HepG2 (cell line): Measurements from ENCODE around the gene ANXA9. TPM values are rescaled to one million over a fixed set of nuclear protein-coding genes. Genes with fewer than 3 reads are reported as not detected.
A peak's percentile ranks its signal among the peaks of the same experiment; 100 is the strongest.

Source experiments
- ARID2 ChIP-seq: sonication (generic); formaldehyde crosslinking; IDR thresholded peaks from 2 replicates; pipeline ENCODE4 v1.8.1; 2022; ENCODE audit warnings: mild to moderate bottlenecking, missing genetic modification reagents, borderline replicate concordance
- CBX1 ChIP-seq: IDR thresholded peaks from one replicate; pipeline ENCODE4 v1.6.1; 2016; ENCODE audit warnings: antibody characterized with exemption, low read depth
- HOMEZ ChIP-seq: IDR thresholded peaks from 2 replicates; pipeline ENCODE4 v1.6.1; 2016; ENCODE audit warnings: low read depth
- KDM3A ChIP-seq: IDR thresholded peaks from 2 replicates; pipeline ENCODE4 v1.6.1; 2018; ENCODE audit warnings: low read depth, missing compliant biosample characterization
- MAFF ChIP-seq: IDR thresholded peaks from 2 replicates; pipeline ENCODE4 v1.6.1; 2011; ENCODE audit warnings: low read depth, low read length, improper control_type of control experiment
- MEF2D ChIP-seq: sonication (generic); formaldehyde crosslinking; IDR thresholded peaks from 2 replicates; pipeline ENCODE4 v1.5.1; 2020; ENCODE audit warnings: mild to moderate bottlenecking, missing genetic modification reagents
- MIER3 ChIP-seq: IDR thresholded peaks from 2 replicates; pipeline ENCODE4 v1.6.1; 2016; ENCODE audit warnings: missing compliant biosample characterization, borderline replicate concordance
- RNF2 ChIP-seq: fragments of 450-650 bp; conservative IDR thresholded peaks from 2 replicates; pipeline ENCODE4 v1.6.1; 2016; ENCODE audit warnings: low read depth
- SOX6 ChIP-seq, 2 experiments: fragments of 450-650 bp in 1 of 2; sonication (generic) in 1 of 2; formaldehyde crosslinking in 1 of 2; IDR thresholded peaks; 2 replicates each; pipeline versions ENCODE4 v1.4.0 to v1.6.1; 2017 to 2020; ENCODE audit warnings: antibody characterized with exemption in 1 of 2, mild to moderate bottlenecking in 1 of 2, missing genetic modification reagents in 1 of 2
- ZBTB1 ChIP-seq: sonication (generic); formaldehyde crosslinking; IDR thresholded peaks from 2 replicates; pipeline ENCODE4 v1.4.0; 2020; ENCODE audit warnings: missing genetic modification reagents, borderline replicate concordance
- ZBTB26 ChIP-seq: IDR thresholded peaks from 2 replicates; pipeline ENCODE4 v1.6.1; 2016; ENCODE audit warnings: missing compliant biosample characterization, missing genetic modification reagents, borderline replicate concordance
- ZBTB38 ChIP-seq: sonication (generic); formaldehyde crosslinking; IDR thresholded peaks from 2 replicates; pipeline ENCODE4 v1.5.1; 2020; ENCODE audit warnings: mild to moderate bottlenecking, missing genetic modification reagents
- ZNF430 ChIP-seq: sonication (generic); formaldehyde crosslinking; IDR thresholded peaks from 2 replicates; pipeline ENCODE4 v1.9.0; 2021; ENCODE audit warnings: mild to moderate bottlenecking, missing genetic modification reagents
- ZNF431 ChIP-seq: sonication (generic); formaldehyde crosslinking; IDR thresholded peaks from 2 replicates; pipeline ENCODE4 v1.9.0; 2022; ENCODE audit warnings: missing genetic modification reagents, low read depth, mild to moderate bottlenecking, borderline replicate concordance
- ZNF557 ChIP-seq: sonication (generic); formaldehyde crosslinking; IDR thresholded peaks from 2 replicates; pipeline ENCODE4 v1.4.0; 2020; ENCODE audit warnings: missing genetic modification reagents
- ZNF570 ChIP-seq: sonication (generic); formaldehyde crosslinking; IDR thresholded peaks from 2 replicates; pipeline ENCODE4 v1.4.0; 2020; ENCODE audit warnings: mild to moderate bottlenecking, missing genetic modification reagents, borderline replicate concordance
- ZNF576 ChIP-seq: sonication (generic); formaldehyde crosslinking; IDR thresholded peaks from 2 replicates; pipeline ENCODE4 v1.4.0; 2020; ENCODE audit warnings: mild to moderate bottlenecking, missing genetic modification reagents
- ZSCAN12 ChIP-seq: sonication (generic); formaldehyde crosslinking; IDR thresholded peaks from 2 replicates; pipeline ENCODE4 v1.9.0; 2021; ENCODE audit warnings: mild to moderate bottlenecking, missing genetic modification reagents
- polyA plus RNA-seq, 8 experiments: library from polyadenylated mRNA; depleted of rRNA in 3 of 8; stranded (reverse) in 7 of 8; unstranded in 1 of 8; fragments of >200 nt; fragmentation: Illumina TruSeq in 4 of 8; extraction: Trizol in 4 of 8; gene quantifications; 2 replicates each; pipeline versions ENCODE4 v1.2.1 to v1.2.3, GENCODE V29; 2011 to 2016; ENCODE audit warnings: low read depth in 4 of 8, missing spikeins in 1 of 8, mixed read lengths in 1 of 8; ENCODE audit not compliant: insufficient read depth in 1 of 8
- total RNA-seq, 5 experiments: library from RNA; depleted of rRNA; stranded (reverse); fragments of >200 nt; fragmentation: Illumina TruSeq; extraction: Trizol; gene quantifications; 2 replicates each; pipeline ENCODE4 v1.2.3, GENCODE V29; 2016; ENCODE audit warnings: low read depth in 1 of 5
- TF ChIP-seq, protein P1 (sequence below): sonication (generic); formaldehyde crosslinking; IDR thresholded peaks from 2 replicates; pipeline ENCODE4 v1.4.0; 2020; ENCODE audit warnings: missing genetic modification reagents, borderline replicate concordance
- TF ChIP-seq, protein P2 (sequence below): sonication (generic); formaldehyde crosslinking; IDR thresholded peaks from 2 replicates; pipeline ENCODE4 v1.4.0; 2020; ENCODE audit warnings: mild to moderate bottlenecking, missing genetic modification reagents

ANXA9 gene
- total and polyA plus RNA-seq, 2 of the 13 experiments (the other 11 are each of a cell fraction or from before 2014, with no cell fraction given) = 13.3 to 23.9 TPM

DNA sequence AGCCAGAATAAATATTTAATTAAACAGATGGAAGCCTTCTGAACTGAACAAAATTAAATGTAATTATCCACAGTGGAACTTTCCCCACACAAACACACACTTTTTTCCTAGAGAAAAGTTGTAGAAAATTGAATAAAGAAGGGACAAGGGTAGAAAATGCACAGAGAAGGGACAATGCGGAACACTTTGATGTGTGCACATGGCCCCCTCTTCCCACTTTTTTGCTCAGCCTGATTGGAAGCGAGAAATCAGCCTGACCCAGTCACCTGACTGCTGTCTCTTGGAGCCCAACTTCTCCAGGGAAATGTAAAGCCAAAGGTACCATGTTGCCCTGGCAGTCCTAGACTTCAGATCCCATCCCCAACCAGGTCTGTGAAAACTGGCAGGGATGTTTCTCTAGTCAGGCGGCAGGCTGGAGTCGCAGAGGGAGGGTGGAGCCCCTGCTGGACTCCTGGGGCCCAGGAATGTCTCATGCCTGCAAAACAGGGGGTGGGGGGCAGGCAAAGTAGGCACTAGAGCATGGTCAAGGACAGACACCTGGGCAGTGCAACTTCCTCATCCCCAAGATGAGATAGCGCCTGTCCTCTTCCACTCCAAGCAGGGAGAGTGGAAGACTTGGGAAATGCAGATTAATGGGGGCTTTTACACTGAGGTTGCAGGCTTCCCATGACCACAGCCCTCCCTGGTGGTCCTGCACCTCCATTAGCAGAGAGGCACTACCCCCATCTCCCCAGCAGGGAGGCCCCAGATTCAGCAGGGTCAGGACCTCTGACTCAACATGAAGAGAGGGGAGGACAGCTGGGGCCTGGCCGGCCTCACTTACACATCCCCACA, 10.3 kb upstream of the ANXA9 start (continued):
- TF ChIP-seq ZBTB26 (CRISPR knock-in tag) (no peak), ZBTB1 (CRISPR knock-in tag) (no peak), ARID2 (CRISPR knock-in tag) (no peak), SOX6 (IDR thresholded peaks at IDR 0.05) (no peak), SOX6 (CRISPR knock-in tag; IDR thresholded peaks at IDR 0.05) (peak; percentile 44; the same call in 1 of the 2 replicates), ZNF576 (no peak), ZNF557 (CRISPR knock-in tag) (no peak), MEF2D (CRISPR knock-in tag) (no peak), ZNF430 (CRISPR knock-in tag) (no peak), CBX1 (no peak), ZNF570 (CRISPR knock-in tag) (no peak), ZBTB38 (no peak), ZSCAN12 (CRISPR knock-in tag) (no peak), ZNF431 (no peak), RNF2 (no peak), MAFF (no peak), HOMEZ (CRISPR knock-in tag) (no peak), KDM3A (CRISPR knock-in tag) (no peak; the same call in 1 of the 2 replicates), MIER3 (no peak)
- TF ChIP-seq, protein P1, sequence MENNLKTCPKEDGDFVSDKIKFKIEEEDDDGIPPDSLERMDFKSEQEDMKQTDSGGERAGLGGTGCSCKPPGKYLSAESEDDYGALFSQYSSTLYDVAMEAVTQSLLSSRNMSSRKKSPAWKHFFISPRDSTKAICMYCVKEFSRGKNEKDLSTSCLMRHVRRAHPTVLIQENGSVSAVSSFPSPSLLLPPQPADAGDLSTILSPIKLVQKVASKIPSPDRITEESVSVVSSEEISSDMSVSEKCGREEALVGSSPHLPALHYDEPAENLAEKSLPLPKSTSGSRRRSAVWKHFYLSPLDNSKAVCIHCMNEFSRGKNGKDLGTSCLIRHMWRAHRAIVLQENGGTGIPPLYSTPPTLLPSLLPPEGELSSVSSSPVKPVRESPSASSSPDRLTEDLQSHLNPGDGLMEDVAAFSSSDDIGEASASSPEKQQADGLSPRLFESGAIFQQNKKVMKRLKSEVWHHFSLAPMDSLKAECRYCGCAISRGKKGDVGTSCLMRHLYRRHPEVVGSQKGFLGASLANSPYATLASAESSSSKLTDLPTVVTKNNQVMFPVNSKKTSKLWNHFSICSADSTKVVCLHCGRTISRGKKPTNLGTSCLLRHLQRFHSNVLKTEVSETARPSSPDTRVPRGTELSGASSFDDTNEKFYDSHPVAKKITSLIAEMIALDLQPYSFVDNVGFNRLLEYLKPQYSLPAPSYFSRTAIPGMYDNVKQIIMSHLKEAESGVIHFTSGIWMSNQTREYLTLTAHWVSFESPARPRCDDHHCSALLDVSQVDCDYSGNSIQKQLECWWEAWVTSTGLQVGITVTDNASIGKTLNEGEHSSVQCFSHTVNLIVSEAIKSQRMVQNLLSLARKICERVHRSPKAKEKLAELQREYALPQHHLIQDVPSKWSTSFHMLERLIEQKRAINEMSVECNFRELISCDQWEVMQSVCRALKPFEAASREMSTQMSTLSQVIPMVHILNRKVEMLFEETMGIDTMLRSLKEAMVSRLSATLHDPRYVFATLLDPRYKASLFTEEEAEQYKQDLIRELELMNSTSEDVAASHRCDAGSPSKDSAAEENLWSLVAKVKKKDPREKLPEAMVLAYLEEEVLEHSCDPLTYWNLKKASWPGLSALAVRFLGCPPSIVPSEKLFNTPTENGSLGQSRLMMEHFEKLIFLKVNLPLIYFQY = no peak
- TF ChIP-seq, protein P2, sequence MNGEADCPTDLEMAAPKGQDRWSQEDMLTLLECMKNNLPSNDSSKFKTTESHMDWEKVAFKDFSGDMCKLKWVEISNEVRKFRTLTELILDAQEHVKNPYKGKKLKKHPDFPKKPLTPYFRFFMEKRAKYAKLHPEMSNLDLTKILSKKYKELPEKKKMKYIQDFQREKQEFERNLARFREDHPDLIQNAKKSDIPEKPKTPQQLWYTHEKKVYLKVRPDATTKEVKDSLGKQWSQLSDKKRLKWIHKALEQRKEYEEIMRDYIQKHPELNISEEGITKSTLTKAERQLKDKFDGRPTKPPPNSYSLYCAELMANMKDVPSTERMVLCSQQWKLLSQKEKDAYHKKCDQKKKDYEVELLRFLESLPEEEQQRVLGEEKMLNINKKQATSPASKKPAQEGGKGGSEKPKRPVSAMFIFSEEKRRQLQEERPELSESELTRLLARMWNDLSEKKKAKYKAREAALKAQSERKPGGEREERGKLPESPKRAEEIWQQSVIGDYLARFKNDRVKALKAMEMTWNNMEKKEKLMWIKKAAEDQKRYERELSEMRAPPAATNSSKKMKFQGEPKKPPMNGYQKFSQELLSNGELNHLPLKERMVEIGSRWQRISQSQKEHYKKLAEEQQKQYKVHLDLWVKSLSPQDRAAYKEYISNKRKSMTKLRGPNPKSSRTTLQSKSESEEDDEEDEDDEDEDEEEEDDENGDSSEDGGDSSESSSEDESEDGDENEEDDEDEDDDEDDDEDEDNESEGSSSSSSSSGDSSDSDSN (CRISPR knock-in tag) = no peak; the same call in 1 of the 2 replicates
